IPS-NIHi7 (cell line): ENCODE results near the gene KLHL33.

Experiments
- DNase-seq: peaks from one replicate; pipeline ENCODE4 v3.0.0; 2012; ENCODE audit warnings: mixed read lengths; ENCODE audit errors: extremely low spot score

Gene KLHL33

GRCh38 chr14:20376071-20376588 is 59.8 kb downstream of the KLHL33 start:
- no peak for DNase-seq
